Measurements from ENCODE around the gene KLF5.
"Not testable (repeated sequence)": the region's sequence is repeated elsewhere in the genome, so short reads cannot be mapped to it uniquely, and the experiment has no call there.

The KLF5 gene

GRCh38 chr13:73090116-73090822 lies 31.5 kb downstream of the KLF5 start:
- peak in 1 of 2 experiments; percentile 8 for DNase-seq

- DNase-seq = no peak
Observed at GRCh38 chr13:73090823-73091187, 32.0 kb downstream of the KLF5 start.

GRCh38 chr13:73092829-73093228 lies 34.0 kb downstream of the KLF5 start:
- no peak for DNase-seq

GRCh38 chr13:73096173-73096572 lies 37.4 kb downstream of the KLF5 start:
- no peak for DNase-seq

- DNase-seq = no peak
Observed at GRCh38 chr13:73096638-73097037, 37.8 kb downstream of the KLF5 start.

GRCh38 chr13:73100781-73101180 lies 42.0 kb downstream of the KLF5 start:
- DNase-seq = not testable (repeated sequence)

- DNase-seq = no peak
Observed at GRCh38 chr13:73101351-73102007, 42.7 kb downstream of the KLF5 start.

GRCh38 chr13:73103238-73103637 lies 44.4 kb downstream of the KLF5 start:
- DNase-seq = no peak

- no peak for DNase-seq
Observed at GRCh38 chr13:73106513-73107178, 47.8 kb downstream of the KLF5 start.

- no peak for DNase-seq
Observed at GRCh38 chr13:73107481-73107880, 48.7 kb downstream of the KLF5 start.

- DNase-seq = no peak
Observed at GRCh38 chr13:73107970-73108369, 49.2 kb downstream of the KLF5 start.

GRCh38 chr13:73109288-73109899 lies 50.6 kb downstream of the KLF5 start:
- no peak for DNase-seq

- no peak for DNase-seq
Observed at GRCh38 chr13:73109969-73110368, 51.2 kb downstream of the KLF5 start.

GRCh38 chr13:73110814-73111213 lies 52.0 kb downstream of the KLF5 start:
- DNase-seq = no peak

GRCh38 chr13:73111331-73111730 lies 52.5 kb downstream of the KLF5 start:
- DNase-seq = no peak

- DNase-seq = no peak
Observed at GRCh38 chr13:73119612-73120011, 60.8 kb downstream of the KLF5 start.

Measured in activated CD4-positive, alpha-beta T cell treated with anti-CD3 and anti-CD28 coated beads, Interleukin-2, amount 50 U/mL, for 48 hours (primary cell).